ENCODE measurements around the gene ZNF394. TPM values are rescaled to one million over a fixed set of nuclear protein-coding genes. Genes with fewer than 3 reads are reported as not detected.

ZNF394 gene
- total and polyA plus RNA-seq, 9 of the 15 experiments (the other 6 are each of a cell fraction or from before 2014, with no cell fraction given) = 2.9 to 32.2 (median 24.2) TPM

GRCh38 chr7:99504603-99505323 lies 4.7 kb upstream of the ZNF394 start, which contains the start of gene ZKSCAN5 (continued):
- TF ChIP-seq AFF4 (CRISPR knock-in tag; IDR thresholded peaks at IDR 0.05) (0 out of 2 replicates have a peak, but pooled peaks have one; percentile 90), ELF2 (CRISPR knock-in tag; IDR thresholded peaks at IDR 0.05) (peak; percentile 99), ZBTB11 (CRISPR knock-in tag; IDR thresholded peaks at IDR 0.05) (peak in 2 of 3 experiments; percentile 27 to 81; a peak in 2 of 6 replicates), UBTF (IDR thresholded peaks at IDR 0.05; ENCODE audit: borderline replicate concordance in 1 of 2, low read depth in 2 of 2, low read length in 2 of 2) (0 out of 4 replicates have a peak, but pooled peaks have one; percentile 41 to 78), ARNT (IDR thresholded peaks at IDR 0.05) (0 out of 4 replicates have a peak, but pooled peaks of 1 of the 2 experiments have one; percentile 16), XRCC3 (IDR thresholded peaks at IDR 0.05) (no peak), CREBBP (IDR thresholded peaks at IDR 0.05; ENCODE audit: low read depth, low read length) (no peak), ZBED1 (IDR thresholded peaks at IDR 0.05) (0 out of 2 replicates have a peak, but pooled peaks have one; percentile 53), ZNF143 (CRISPR knock-in tag; IDR thresholded peaks at IDR 0.05) (peak; percentile 96), MAZ (CRISPR knock-in tag; conservative IDR thresholded peaks at IDR 0.05 in 1 of 2, IDR thresholded peaks at IDR 0.05 in 1 of 2) (peak; percentile 70 to 86), GATAD2A (IDR thresholded peaks at IDR 0.05) (no peak)

Measured in K562 (cell line).